HG03520 (cell line): Measurements from ENCODE around the gene IL17C.
"Not testable (repeated sequence)": the region's sequence is repeated elsewhere in the genome, so short reads cannot be mapped to it uniquely, and the experiment has no call there.

ENCODE experiments used
- ATAC-seq: cut with Tn5 transposase; IDR thresholded peaks from one replicate; pipeline ENCODE4 v1.9.1; 2021; ENCODE audit warnings: mild to moderate bottlenecking, moderate library complexity; ENCODE audit not compliant: unreplicated experiment

Gene IL17C

GRCh38 chr16:88609426-88609825 is 28.9 kb upstream of the IL17C start:
- not testable (repeated sequence) for ATAC-seq

- no peak for ATAC-seq
These were observed 28.3 kb upstream of the IL17C start for GRCh38 chr16:88610080-88610479.

- ATAC-seq = no peak
These were observed 27.2 kb upstream of the IL17C start for GRCh38 chr16:88610909-88611812.

- ATAC-seq = no peak
These were observed 25.1 kb upstream of the IL17C start for GRCh38 chr16:88613293-88613692.

GRCh38 chr16:88613911-88614817 is 24.2 kb upstream of the IL17C start:
- ATAC-seq = no peak

- no peak for ATAC-seq
These were observed 23.4 kb upstream of the IL17C start for GRCh38 chr16:88614818-88615580.

- no peak for ATAC-seq
These were observed 22.1 kb upstream of the IL17C start for GRCh38 chr16:88616320-88616719.

GRCh38 chr16:88616736-88617135 is 21.6 kb upstream of the IL17C start:
- no peak for ATAC-seq

- no peak for ATAC-seq
These were observed 20.9 kb upstream of the IL17C start for GRCh38 chr16:88617268-88618031.

GRCh38 chr16:88618182-88618955 is 20.0 kb upstream of the IL17C start:
- ATAC-seq = no peak

- ATAC-seq = no peak
These were observed 19.3 kb upstream of the IL17C start for GRCh38 chr16:88618956-88619667.

- no peak for ATAC-seq
These were observed 18.2 kb upstream of the IL17C start for GRCh38 chr16:88619859-88620815.

GRCh38 chr16:88622125-88622524 is 16.2 kb upstream of the IL17C start:
- no peak for ATAC-seq

- no peak for ATAC-seq
These were observed 15.5 kb upstream of the IL17C start for GRCh38 chr16:88622866-88623265.

GRCh38 chr16:88623858-88624257 is 14.5 kb upstream of the IL17C start:
- no peak for ATAC-seq

- ATAC-seq = no peak
These were observed 13.9 kb upstream of the IL17C start for GRCh38 chr16:88624481-88624880.

- no peak for ATAC-seq
These were observed 13.3 kb upstream of the IL17C start for GRCh38 chr16:88624977-88625576.
